Heart left ventricle (tissue), 16 donors: Measurements from ENCODE around the gene OPCML. TPM values are rescaled to one million over a fixed set of nuclear protein-coding genes. Genes with fewer than 3 reads are reported as not detected.

Source experiments
- ATAC-seq, 4 donors: fragments of 200-7000 bp; cut with Tn5 transposase; one replicate each; pipeline ENCODE4 v1.9.1; 2020 to 2022; ENCODE audit warnings: moderate library complexity in 4 of 4, mild to moderate bottlenecking in 3 of 4, moderate number of reproducible peaks in 1 of 4
- DNase-seq, 5 donors: peaks; one replicate each; pipeline ENCODE4 v3.0.0-alpha.2; 2020
- H3K27ac ChIP-seq, 12 donors: fragments of 200-600 bp; sonication (generic) in 4 of 12; one replicate each; pipeline versions ENCODE4 v1.5.0 to v1.8.0; 2016 to 2022; ENCODE audit warnings: mild to moderate bottlenecking in 2 of 12
- H3K27me3 ChIP-seq, 9 donors: fragments of 200-600 bp; sonication (generic) in 2 of 9; one replicate each; pipeline versions ENCODE4 v1.5.1 to v1.8.0; 2016 to 2022; ENCODE audit warnings: mild to moderate bottlenecking in 3 of 9
- H3K36me3 ChIP-seq, 9 donors: fragments of 200-600 bp; sonication (generic) in 2 of 9; one replicate each; pipeline versions ENCODE4 v1.5.0 to v1.8.0; 2018 to 2022; ENCODE audit warnings: mild to moderate bottlenecking in 2 of 9
- H3K4me1 ChIP-seq, 12 donors: fragments of 200-600 bp; sonication (generic) in 4 of 12; one replicate each; pipeline versions ENCODE4 v1.5.0 to v1.8.0; 2016 to 2022; ENCODE audit warnings: mild to moderate bottlenecking in 3 of 12
- H3K4me3 ChIP-seq, 12 donors: fragments of 200-600 bp; sonication (generic) in 4 of 12; one replicate each; pipeline versions ENCODE4 v1.5.0 to v1.8.0; 2017 to 2022; ENCODE audit warnings: mild to moderate bottlenecking in 9 of 12, moderate library complexity in 4 of 12
- H3K9me3 ChIP-seq, 12 donors: fragments of 200-600 bp; sonication (generic) in 4 of 12; one replicate each; pipeline versions ENCODE4 v1.5.0 to v1.8.0; 2016 to 2022; ENCODE audit warnings: mild to moderate bottlenecking in 1 of 12
- CTCF ChIP-seq, 12 donors: fragments of 200-600 bp; sonication (generic) in 4 of 12; IDR thresholded peaks; one replicate each; pipeline versions ENCODE4 v1.5.0 to v1.8.0; 2018 to 2022; ENCODE audit warnings: antibody characterized with exemption in 12 of 12, mild to moderate bottlenecking in 5 of 12
- POLR2A ChIP-seq, 2 donors: fragments of 450-650 bp; IDR thresholded peaks; one replicate each; pipeline ENCODE4 v1.6.1; 2017; ENCODE audit warnings: antibody characterized with exemption in 2 of 2, mild to moderate bottlenecking in 2 of 2, moderate library complexity in 2 of 2
- WGBS, 4 donors: extraction: QIAGEN DNeasy Blood & Tissue Kit in 2 of 4; methylation state at CpG; one replicate each; pipeline versions ENCODE4 v1.1.5 to v1.1.7; 2013 to 2018; 5-methylcytosine and 5-hydroxymethylcytosine counted together
- intact Hi-C, 10 donors: fragments of 100-400 bp; cut with DNase I; formaldehyde crosslinking; loops; one replicate each; pipeline versions ENCODE4 v1.11.1 to v1.14.2; 2022
- polyA plus RNA-seq, 2 donors: library from polyadenylated mRNA; stranded (reverse); fragments of 200-250 nt; gene quantifications; one replicate each; pipeline ENCODE4 v1.2.3, GENCODE V29; 2013
- total RNA-seq, 9 donors: library from RNA; depleted of rRNA in 2 of 9; stranded (reverse); fragments of >200 nt in 2 of 9; fragmentation: NEBNext Ultra II Directional in 3 of 9; extraction: Animal tissue kit (Norgen Biotek cat#: 25700) in 3 of 9; gene quantifications; one replicate each; pipeline versions ENCODE4 v1.1.0 to v1.2.4, GENCODE V29; 2016 to 2023
- donor health status: ischemic (EF 13 %, LVEDD 7.1; RV severe dilation, severe dysfunction).
- donor health status: healthy with polysubstance abuse.
- donor health status: DM: no; HTN: yes; CAD: no.
- donor health status: DM: no; HTN: no; CAD: no.
- donor health status: ischemic (EF 25% LVEDD 6.9; RV normal size, moderate dysfunction).
- donor health status: ischemic (EF 25% LVEDD 5.7; RV mildly dilated, moderate dysfunction).
- donor health status: healthy.
- donor health status: DM: yes; HTN: yes; CAD: no.
- donor health status: ischemic (EF 35%, LVEDD 5.7; RV mildly dilated, moderate dysfunction).
- donor health status: nonischemic (EF 11% LVEDD 7.7; RV severe dilation, severe dysfunction).
- donor health status: DM: yes; HTN: yes; CAD: no.
- donor health status: PGD.
- donor health status: ischemic (EF 29% LVEDD 5.4; RV normal size, mild dysfunction).
- donor health status: nonischemic (EF 23%, LVEDD 6.1; RV moderate dilation, normal function).

The OPCML gene
- total and polyA plus RNA-seq, 11 donors: 0.04 to 1.3 (median 0.23) TPM; not detected in 3

GRCh38 chr11:132898021-132898420, 634.3 kb downstream of the OPCML start:
- Histone ChIP-seq H3K27ac (no peak overlapping the region), H3K4me3 (no peak overlapping the region), H3K4me1 (no peaks in the 10 kb centered on the region), H3K27me3 (no peaks in the 10 kb centered on the region), H3K9me3 (no peaks in the 10 kb centered on the region), H3K36me3 (no peaks in the 10 kb centered on the region)
- no peak for TF ChIP-seq POLR2A (IDR thresholded peaks at IDR 0.05)
- no peak for TF ChIP-seq CTCF (IDR thresholded peaks at IDR 0.05)
- DNase-seq: no peak
- no peak for ATAC-seq
- intact Hi-C loops: no loop called here
- WGBS, 4 donors: 43 to 70% (median 64%) methylated on average over 4 of the region's 4 CpGs

GRCh38 chr11:132895340-132895739, 637.0 kb downstream of the OPCML start:
- H3K27ac ChIP-seq: no peak overlapping the region
- H3K36me3 ChIP-seq: no peaks in the 10 kb centered on the region
- H3K9me3 ChIP-seq: no peaks in the 10 kb centered on the region
- 59 to 82% (median 79%) methylated on average over 3 of the region's 3 CpGs for WGBS, 4 donors
- no peak for ATAC-seq
- TF ChIP-seq POLR2A (IDR thresholded peaks at IDR 0.05): no peak
- no peak for TF ChIP-seq CTCF (IDR thresholded peaks at IDR 0.05)
- intact Hi-C loops: no loop called here
- H3K27me3 ChIP-seq: no peaks in the 10 kb centered on the region
- H3K4me3 ChIP-seq: no peak overlapping the region
- no peak for DNase-seq
- H3K4me1 ChIP-seq: no peaks in the 10 kb centered on the region

GRCh38 chr11:132894606-132895005, 637.7 kb downstream of the OPCML start:
- no peak for DNase-seq
- H3K27ac ChIP-seq: no peak overlapping the region
- no peak overlapping the region for H3K4me3 ChIP-seq
- WGBS, 4 donors: 78 to 91% (median 86%) methylated on average over 1 of the region's 1 CpG
- no peaks in the 10 kb centered on the region for H3K4me1 ChIP-seq
- TF ChIP-seq POLR2A (IDR thresholded peaks at IDR 0.05) (no peak), CTCF (IDR thresholded peaks at IDR 0.05) (no peak)
- no peaks in the 10 kb centered on the region for H3K27me3 ChIP-seq
- H3K36me3 ChIP-seq: no peaks in the 10 kb centered on the region
- H3K9me3 ChIP-seq: no peaks in the 10 kb centered on the region
- no peak for ATAC-seq
- intact Hi-C loops: no loop called here

- Histone ChIP-seq H3K27ac (no peak overlapping the region), H3K9me3 (no peaks in the 10 kb centered on the region), H3K4me1 (no peaks in the 10 kb centered on the region), H3K27me3 (no peaks in the 10 kb centered on the region), H3K36me3 (no peaks in the 10 kb centered on the region), H3K4me3 (no peak overlapping the region)
- ATAC-seq: no peak
- intact Hi-C loops: no loop called here
- DNase-seq: no peak
- WGBS, 4 donors: 86 to 91% (median 90%) methylated on average over 5 of the region's 5 CpGs
- TF ChIP-seq CTCF (IDR thresholded peaks at IDR 0.05) (no peak), POLR2A (IDR thresholded peaks at IDR 0.05) (no peak)
Observed at GRCh38 chr11:132892876-132893275, 639.4 kb downstream of the OPCML start.
